IPS-11a (cell line): Measurements from ENCODE around the gene ELAVL4.
"Not testable (repeated sequence)": the region's sequence is repeated elsewhere in the genome, so short reads cannot be mapped to it uniquely, and the experiment has no call there.

Experiments
- H3K4me3 ChIP-seq: one replicate; pipeline ENCODE4 v1.5.1; 2013; ENCODE audit warnings: low read depth, low read length, control low read depth

ELAVL4 gene

GRCh38 chr1:50123071-50123470 lies 14.4 kb downstream of the ELAVL4 start:
- H3K4me3 ChIP-seq, result no peak overlapping the region

- no peak overlapping the region for H3K4me3 ChIP-seq
These were observed 18.4 kb downstream of the ELAVL4 start for GRCh38 chr1:50126927-50127715.

- H3K4me3 ChIP-seq, result no peak overlapping the region
These were observed 20.5 kb downstream of the ELAVL4 start for GRCh38 chr1:50129201-50129600.

GRCh38 chr1:50132347-50132894 lies 23.7 kb downstream of the ELAVL4 start:
- no peak overlapping the region for H3K4me3 ChIP-seq

DNA sequence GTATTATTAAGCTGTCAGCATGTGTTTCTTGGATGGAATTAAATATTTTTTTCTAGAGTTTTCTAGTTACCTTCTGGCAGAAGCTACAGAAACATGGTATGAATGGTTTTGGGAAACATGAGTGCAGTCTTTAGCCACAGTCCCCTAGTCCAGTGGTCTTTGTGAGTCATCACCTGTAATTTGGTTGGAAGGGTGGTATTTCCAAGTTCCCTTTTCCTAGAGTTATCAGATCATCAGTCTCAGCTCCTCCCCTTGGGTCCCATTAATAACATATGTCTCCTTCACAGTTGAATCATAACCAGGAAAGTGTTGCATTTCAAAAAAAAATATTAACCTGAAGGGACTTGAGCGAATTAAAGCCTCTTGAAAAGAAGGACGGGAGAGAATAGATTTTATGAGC lies 27.0 kb downstream of the ELAVL4 start:
- H3K4me3 ChIP-seq, result no peak overlapping the region

GRCh38 chr1:50139339-50140181 lies 30.8 kb downstream of the ELAVL4 start:
- no peak overlapping the region for H3K4me3 ChIP-seq

DNA sequence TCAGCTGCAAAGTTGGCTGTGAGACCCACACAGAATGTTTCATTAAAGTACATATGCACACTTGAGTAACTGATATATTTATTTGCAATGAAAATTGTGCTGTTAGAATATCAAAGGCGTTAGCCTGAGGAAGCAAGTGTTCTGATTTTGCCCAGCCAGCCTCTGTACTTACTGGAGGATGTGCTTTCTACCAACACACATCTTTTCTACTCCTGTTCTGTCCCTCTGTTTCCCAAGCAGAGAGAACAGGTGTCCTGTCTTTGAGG lies 31.4 kb downstream of the ELAVL4 start:
- H3K4me3 ChIP-seq, result no peak overlapping the region

DNA sequence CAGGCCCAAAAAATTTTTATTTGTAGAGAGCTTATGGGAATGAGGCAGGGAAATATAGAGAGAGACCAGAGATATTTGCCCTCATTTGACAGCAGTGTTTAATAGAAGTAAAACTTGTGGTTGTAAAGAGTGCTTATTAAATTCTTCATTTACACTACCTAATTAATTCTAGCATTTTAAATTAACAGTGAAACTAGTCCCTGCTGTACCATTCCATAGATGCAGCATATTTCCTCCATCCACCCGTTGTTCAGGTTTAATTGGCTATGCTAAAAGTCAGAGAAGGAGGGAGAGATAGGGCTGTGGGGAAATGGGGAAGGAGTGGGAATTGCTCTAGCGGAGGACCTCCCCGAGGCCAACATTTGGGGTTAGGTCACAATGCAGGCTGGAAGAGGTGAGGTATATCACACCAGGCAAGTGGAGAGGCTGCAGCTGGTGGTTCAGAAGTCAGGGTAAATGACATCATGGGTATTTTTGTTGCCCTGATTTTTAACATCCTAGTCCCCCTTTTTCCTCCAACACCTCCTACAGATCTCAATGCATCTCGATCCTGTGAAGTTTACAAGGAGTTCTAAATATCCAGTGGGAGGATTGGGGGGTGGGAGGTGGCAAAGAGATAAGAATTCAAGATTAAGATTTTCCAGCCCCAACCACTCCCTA lies 38.6 kb downstream of the ELAVL4 start:
- H3K4me3 ChIP-seq, result no peak overlapping the region

GRCh38 chr1:50148142-50148923 lies 39.6 kb downstream of the ELAVL4 start:
- no peak overlapping the region for H3K4me3 ChIP-seq

GRCh38 chr1:50152236-50152635 lies 43.5 kb downstream of the ELAVL4 start:
- H3K4me3 ChIP-seq, result no peak overlapping the region

- no peak overlapping the region for H3K4me3 ChIP-seq
These were observed 46.8 kb downstream of the ELAVL4 start for GRCh38 chr1:50155541-50155940.

- no peak overlapping the region for H3K4me3 ChIP-seq
These were observed 47.7 kb downstream of the ELAVL4 start for GRCh38 chr1:50156241-50157010.

GRCh38 chr1:50157306-50157941 lies 48.7 kb downstream of the ELAVL4 start:
- H3K4me3 ChIP-seq, result no peak overlapping the region

GRCh38 chr1:50158421-50158820 lies 49.7 kb downstream of the ELAVL4 start:
- H3K4me3 ChIP-seq, result no peak overlapping the region

GRCh38 chr1:50163680-50164079 lies 55.0 kb downstream of the ELAVL4 start:
- H3K4me3 ChIP-seq, result no peak overlapping the region

- H3K4me3 ChIP-seq, result not testable (repeated sequence)
These were observed 57.6 kb downstream of the ELAVL4 start for GRCh38 chr1:50166351-50166750.

DNA sequence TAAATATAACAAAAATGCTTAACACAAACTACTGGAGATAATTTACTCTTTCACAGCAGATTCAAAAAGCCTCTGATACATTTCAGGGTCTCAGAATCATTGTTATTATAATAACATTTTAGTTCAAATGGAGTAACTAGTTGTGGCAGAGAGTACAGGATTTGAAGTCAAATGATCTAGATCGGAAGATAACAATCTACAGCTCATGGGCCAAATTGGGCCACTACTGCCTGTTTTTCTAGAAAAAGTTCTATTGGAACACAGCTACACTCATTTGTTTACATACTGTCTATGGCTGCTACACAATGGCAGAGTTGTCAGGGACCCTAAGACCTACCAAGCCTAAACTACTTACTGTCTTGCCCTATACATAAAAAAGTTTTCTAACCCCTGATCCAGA lies 63.6 kb downstream of the ELAVL4 start:
- no peak overlapping the region for H3K4me3 ChIP-seq

GRCh38 chr1:50174101-50174500 lies 65.4 kb downstream of the ELAVL4 start:
- no peak overlapping the region for H3K4me3 ChIP-seq
